GM20000 (cell line): ENCODE measurements around the gene CATSPERB.

ENCODE experiments used
- DNase-seq: peaks from one replicate; pipeline ENCODE4 v3.0.0; 2012; ENCODE audit warnings: low spot score
- TF ChIP-seq, protein P1 (sequence below): IDR thresholded peaks from 2 replicates; pipeline ENCODE4 v1.5.1; 2012; ENCODE audit warnings: mild to moderate bottlenecking, control low read depth; ENCODE audit errors: extremely low read depth, missing control alignments

Gene CATSPERB, protein sequence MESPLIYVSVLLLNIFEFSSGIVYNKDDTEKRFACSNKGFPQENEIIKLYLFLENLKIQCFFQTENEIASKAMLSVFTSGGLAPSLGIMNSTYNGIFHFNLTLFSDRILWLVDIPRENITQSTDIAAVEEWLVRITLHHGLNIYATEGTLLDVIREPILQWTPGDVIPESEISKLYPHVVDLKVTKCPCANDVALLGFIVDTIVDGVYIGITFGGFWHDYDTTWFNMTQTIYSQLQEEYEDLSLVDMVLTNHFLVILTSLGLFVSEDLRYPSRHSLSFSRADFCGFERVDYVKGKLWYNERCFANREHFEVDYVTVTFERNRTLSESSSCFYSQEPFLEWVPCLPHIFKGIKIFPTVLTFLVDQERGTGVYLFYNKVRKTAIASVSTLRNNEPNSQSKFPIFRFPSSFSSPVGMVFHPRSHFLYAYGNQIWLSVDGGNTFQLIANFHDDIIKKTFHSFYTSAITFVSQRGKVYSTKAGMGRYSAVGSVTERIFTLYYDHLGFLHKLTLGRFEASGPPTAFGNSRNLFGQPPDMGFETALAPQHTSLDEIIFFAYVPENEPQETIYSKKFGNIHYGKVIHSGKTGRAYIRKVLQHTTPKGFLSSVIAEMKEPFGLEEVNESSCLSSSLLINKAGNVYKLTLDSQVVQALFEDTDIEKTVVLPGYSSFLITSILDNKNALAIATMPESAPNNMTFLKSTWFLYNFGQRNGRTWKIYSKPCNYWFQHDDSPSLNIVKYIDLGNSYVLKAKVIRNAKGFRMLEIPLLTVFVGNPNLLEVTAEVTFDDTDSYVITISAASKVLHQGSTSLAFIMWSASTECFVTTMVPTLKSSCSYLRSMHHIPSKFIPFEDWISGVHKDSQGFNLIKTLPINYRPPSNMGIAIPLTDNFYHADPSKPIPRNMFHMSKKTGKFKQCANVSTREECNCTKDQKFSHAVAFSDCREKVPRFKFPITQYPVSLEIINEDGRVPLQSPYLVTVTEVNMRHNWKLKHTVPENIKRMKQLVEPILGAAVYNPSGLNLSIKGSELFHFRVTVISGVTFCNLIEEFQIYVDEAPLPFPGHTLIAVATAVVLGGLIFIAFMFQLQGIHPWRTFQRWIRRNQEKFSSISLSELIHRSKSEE

DNA sequence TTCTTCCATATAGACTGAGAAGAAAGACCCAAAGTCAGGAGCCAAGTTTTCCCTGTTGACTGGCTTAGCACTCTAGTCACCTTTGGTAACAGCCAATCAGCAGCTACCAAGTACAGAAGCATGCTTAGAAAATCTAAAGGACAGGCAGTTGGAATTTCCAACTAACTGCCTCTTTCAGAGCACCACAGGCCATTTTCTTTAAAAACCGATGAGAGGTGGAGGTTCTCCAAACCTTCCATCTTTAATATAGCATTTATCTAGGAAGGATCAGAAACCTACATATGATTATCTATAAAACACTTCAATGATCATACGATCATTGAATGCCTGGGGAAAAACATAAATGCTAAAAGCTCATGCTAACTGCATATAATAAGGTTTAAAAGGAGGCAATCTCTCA, at the start of gene CATSPERB:
Gene CATSPERB (minus strand): TSS at position 101 of the 400 bp plus-strand sequence. CDS start 2,607 bp downstream, outside the sequence.
- DNase-seq, result no peak
- TF ChIP-seq, protein P1, sequence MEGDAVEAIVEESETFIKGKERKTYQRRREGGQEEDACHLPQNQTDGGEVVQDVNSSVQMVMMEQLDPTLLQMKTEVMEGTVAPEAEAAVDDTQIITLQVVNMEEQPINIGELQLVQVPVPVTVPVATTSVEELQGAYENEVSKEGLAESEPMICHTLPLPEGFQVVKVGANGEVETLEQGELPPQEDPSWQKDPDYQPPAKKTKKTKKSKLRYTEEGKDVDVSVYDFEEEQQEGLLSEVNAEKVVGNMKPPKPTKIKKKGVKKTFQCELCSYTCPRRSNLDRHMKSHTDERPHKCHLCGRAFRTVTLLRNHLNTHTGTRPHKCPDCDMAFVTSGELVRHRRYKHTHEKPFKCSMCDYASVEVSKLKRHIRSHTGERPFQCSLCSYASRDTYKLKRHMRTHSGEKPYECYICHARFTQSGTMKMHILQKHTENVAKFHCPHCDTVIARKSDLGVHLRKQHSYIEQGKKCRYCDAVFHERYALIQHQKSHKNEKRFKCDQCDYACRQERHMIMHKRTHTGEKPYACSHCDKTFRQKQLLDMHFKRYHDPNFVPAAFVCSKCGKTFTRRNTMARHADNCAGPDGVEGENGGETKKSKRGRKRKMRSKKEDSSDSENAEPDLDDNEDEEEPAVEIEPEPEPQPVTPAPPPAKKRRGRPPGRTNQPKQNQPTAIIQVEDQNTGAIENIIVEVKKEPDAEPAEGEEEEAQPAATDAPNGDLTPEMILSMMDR, result no peak

DNA sequence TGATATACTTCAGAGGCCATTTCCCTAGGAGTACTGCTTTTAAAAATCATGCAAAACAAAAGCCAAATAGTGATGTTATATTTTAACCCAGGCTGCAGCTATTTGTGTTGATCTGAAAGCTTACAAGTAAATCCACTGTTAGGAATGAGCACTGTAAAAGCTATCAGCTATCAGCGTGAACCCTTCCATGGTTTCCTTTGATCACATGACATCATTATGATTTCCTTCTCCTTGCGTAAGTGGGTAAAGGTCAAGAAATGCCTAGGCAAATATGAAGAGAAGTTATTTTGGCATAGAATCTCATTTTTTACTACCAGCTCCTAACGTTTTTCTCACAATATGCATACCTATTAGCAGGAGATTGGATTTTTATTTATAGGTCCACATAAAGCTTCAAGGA, 48.6 kb upstream of the CATSPERB start:
- TF ChIP-seq, protein P1, result no peak
- DNase-seq, result no peak

DNA sequence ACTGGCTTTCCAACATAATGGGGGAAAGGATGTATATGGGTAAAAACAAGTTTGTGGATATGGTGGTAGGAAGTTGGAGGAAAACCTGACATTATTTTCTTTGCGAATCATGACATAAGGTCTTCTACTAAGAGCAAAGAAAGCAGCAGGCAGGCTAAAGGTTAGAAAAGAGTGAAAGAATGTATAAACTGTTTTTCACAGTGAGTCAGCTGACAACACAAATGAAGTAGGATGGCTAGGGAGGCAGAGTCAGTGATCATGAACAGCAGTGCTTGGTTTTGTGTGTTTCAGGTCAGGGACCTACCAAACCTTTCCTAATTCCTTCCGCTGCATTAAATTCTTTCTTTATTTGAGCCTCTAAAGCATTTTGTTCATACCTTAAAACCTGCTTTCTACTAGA, 46.3 kb upstream of the CATSPERB start:
- TF ChIP-seq, protein P1, result no peak

DNA sequence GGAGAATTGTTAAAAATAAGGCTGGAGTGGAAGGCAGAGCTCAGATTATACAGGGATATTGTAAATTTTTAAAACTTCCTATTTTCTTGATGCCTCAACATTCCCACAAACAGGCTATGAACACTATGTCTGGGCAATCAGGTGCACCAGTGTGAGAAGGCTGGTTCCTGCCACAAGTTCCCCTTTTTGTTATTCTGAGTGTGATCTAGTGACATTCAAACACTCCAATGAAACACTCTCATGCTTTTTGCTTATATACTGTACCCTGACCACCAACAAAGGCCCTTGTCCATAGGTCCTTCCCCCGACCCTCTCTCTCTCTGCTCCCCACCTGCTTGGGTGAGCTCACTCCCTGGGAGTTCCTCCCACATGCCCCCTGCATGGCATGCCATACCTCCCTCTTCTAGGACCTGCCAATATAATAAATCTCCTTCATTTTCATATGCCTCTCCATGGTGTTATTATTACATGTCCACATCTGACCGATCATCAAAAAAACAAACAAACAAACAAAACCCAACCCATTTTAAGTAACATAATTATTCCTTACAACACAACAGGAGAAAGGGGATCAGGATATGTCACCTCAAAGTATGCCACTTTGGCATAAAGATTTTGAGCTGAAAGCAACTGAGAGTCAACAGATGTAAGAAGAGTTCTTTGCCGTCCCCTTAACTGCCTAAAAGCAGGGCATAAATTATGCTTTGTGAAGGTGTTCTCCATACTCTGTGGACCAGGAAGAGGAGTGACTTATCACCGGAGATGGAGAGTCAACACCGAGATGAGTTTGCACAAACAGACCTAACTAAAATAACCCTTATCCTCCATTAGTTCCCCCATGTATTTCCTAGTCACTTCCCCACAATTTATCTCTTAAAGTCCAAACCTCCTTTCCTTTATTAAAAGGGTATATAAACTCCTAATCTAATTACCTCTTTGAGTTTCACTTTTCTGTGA, 42.5 kb upstream of the CATSPERB start:
- TF ChIP-seq, protein P1, result no peak
- no peak for DNase-seq

More for the DNA sequence above, 46.3 kb upstream of the CATSPERB start:
- DNase-seq, result no peak

DNA sequence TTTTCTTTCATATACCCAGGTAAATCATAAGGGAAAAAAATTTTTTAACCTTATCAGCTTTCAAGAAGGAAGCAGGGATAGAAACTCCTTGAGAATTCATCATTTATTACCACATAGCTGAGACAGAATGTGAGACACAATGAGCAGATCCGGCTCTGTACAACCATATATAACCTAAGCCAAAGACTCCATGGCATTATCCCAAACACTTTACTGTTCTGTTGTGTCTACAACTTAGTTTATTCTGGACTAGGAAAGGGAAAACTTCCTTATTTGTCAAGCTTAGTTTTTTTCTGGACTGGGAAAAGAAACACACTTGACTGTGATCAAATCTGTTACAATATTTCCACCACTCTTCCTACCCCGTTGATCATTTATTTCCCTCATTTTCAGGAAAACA, 38.3 kb upstream of the CATSPERB start:
- no peak for DNase-seq
- TF ChIP-seq, protein P1, result no peak

DNA sequence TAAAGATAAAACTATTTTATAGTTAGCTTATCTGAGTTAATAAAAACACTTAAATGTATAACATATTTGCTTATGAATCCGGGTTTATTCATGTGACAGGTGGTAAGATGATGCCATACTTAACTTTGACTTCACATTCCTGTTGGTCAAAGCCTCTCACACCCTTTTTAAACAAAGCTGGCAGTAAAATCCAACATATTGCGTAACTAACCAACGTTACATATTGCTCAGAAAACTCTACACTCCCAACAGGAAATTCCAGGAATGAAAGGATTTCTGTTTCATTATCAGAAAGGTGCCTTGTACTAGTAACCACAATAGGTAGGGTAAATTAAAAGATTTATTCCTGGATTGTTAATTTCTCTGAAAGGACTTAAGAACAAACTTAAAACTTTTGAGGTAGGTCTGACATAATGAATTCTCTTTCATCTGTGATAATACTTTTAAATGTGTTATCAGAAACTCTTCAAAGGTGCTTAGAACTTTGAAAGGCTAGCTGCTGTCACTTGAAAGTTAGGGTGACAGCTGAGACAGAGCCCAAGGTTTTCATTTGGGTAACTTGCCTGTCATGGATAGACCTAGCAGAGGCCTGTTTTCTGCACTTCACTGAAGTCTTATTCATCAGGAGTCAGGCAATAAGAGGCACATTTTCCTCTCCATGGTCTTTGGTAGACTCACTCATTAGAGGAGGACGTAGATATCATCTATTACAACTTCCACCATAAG, 23.8 kb upstream of the CATSPERB start:
- TF ChIP-seq, protein P1, result no peak
- DNase-seq, result no peak
